Astrocyte of the cerebellum (primary cell): ENCODE data around the gene SLC41A3.
"Not testable (repeated sequence)": the region's sequence is repeated elsewhere in the genome, so short reads cannot be mapped to it uniquely, and the experiment has no call there.

Experiments used
- DNase-seq: peaks from one replicate; pipeline ENCODE4 v3.0.0-alpha.2; 2011; ENCODE audit warnings: low read depth
- H3K4me3 ChIP-seq: 2 replicates; pipeline ENCODE4 v1.5.1; 2011; ENCODE audit warnings: mild to moderate bottlenecking, low read depth, low read length, moderate library complexity
- in situ Hi-C: cut with HindIII; loops from 2 replicates; pipeline ENCODE4 v1.10.0; 2017; ENCODE audit warnings: low sequenced_read_pairs
- TF ChIP-seq, protein P1 (sequence below): IDR thresholded peaks from 2 replicates; pipeline ENCODE4 v1.5.1; 2012; ENCODE audit warnings: low read length, low read depth, moderate library complexity, mild to moderate bottlenecking; ENCODE audit errors: missing control alignments

SLC41A3 gene

DNA sequence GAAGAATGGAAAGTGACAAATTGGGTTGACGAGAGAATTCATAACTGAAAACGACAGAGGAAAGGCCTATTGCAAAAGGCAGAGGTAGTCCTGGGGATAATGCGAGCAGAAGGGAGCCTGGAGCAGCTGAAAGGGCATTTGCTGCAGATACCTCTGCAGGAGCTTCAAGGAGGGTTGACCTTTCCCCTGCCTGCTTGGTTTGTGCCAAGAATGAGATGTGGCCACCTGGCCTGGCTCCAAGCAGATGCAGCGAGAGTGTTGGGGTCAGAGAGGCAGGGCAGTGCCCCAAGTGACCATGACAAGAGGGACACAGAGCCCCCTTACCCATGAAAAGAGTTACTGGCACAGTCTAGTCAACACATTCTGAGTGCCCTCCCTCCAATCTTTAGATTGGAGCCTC lies 43.5 kb downstream of the SLC41A3 start:
- TF ChIP-seq, protein P1, sequence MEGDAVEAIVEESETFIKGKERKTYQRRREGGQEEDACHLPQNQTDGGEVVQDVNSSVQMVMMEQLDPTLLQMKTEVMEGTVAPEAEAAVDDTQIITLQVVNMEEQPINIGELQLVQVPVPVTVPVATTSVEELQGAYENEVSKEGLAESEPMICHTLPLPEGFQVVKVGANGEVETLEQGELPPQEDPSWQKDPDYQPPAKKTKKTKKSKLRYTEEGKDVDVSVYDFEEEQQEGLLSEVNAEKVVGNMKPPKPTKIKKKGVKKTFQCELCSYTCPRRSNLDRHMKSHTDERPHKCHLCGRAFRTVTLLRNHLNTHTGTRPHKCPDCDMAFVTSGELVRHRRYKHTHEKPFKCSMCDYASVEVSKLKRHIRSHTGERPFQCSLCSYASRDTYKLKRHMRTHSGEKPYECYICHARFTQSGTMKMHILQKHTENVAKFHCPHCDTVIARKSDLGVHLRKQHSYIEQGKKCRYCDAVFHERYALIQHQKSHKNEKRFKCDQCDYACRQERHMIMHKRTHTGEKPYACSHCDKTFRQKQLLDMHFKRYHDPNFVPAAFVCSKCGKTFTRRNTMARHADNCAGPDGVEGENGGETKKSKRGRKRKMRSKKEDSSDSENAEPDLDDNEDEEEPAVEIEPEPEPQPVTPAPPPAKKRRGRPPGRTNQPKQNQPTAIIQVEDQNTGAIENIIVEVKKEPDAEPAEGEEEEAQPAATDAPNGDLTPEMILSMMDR, result no peak
- DNase-seq, result no peak
- H3K4me3 ChIP-seq, result no peak overlapping the region
- in situ Hi-C loops, result no loop called here

DNA sequence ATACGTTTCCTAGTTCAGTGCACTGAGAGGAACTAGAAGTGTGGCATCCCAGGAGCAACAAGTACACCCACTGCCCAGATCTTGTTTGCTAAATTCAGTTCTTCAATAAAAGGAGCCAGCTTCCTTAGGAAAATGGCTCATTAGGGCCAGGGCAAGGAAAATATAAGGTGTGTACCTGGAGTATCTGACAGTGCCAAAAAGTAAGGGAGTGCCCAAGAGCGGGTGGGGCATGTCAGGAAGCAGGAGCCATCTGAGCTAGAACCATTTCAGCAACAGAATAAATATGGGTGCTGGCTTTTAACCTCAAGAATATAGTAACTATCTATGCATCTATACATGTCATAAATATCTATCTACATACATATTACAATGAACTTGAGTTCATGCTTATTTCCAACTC lies 44.1 kb downstream of the SLC41A3 start:
- DNase-seq, result no peak
- TF ChIP-seq, protein P1, result no peak
- in situ Hi-C loops, result no loop called here
- H3K4me3 ChIP-seq, result no peak overlapping the region

DNA sequence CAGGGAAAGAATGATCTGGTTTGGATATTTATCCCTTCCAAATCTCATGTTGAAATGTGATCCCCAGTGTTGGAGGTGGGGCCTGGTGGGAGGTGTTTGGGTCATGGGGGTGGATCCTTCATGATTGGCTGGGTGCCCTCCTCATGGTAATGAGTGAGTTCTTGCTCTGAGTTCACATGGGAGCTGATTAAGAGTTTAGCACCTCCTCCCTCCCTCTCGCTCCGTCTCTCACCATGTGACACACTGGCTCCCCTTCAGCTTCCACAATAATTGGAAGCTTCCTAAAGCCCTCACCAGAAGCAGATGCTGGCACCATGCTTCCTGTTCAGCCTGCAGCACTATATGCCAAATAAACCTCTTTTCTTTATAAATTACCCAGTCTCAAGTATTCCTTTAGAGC lies 45.1 kb downstream of the SLC41A3 start:
- DNase-seq, H3K4me3 ChIP-seq, in situ Hi-C loops: not testable (repeated sequence)

DNA sequence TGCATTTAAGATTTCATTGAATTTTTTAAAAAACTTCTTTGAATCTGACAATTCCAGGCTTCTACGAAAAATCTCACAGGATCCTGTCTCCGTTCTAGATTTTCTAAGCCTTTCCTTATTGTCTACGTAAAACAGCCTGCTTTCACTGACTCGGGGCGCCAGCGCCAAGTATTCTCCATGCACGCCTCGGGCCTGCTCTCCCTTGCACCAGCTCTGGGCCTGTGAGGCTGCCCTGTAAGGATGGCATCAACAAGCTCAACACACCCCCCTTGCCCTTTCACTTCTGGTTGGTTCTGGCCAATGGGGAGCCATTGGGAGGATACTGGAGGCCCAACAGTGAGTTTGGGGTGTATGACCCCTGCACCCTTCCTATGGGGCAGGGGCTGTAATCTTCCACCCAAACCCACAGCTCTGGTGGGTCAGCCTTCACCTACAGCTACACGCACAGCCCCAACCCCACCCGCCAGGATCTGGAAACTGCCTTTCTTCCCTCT lies 47.8 kb downstream of the SLC41A3 start:
- TF ChIP-seq, protein P1, result no peak
- in situ Hi-C loops, result no loop called here
- no peak overlapping the region for H3K4me3 ChIP-seq
- no peak for DNase-seq

DNA sequence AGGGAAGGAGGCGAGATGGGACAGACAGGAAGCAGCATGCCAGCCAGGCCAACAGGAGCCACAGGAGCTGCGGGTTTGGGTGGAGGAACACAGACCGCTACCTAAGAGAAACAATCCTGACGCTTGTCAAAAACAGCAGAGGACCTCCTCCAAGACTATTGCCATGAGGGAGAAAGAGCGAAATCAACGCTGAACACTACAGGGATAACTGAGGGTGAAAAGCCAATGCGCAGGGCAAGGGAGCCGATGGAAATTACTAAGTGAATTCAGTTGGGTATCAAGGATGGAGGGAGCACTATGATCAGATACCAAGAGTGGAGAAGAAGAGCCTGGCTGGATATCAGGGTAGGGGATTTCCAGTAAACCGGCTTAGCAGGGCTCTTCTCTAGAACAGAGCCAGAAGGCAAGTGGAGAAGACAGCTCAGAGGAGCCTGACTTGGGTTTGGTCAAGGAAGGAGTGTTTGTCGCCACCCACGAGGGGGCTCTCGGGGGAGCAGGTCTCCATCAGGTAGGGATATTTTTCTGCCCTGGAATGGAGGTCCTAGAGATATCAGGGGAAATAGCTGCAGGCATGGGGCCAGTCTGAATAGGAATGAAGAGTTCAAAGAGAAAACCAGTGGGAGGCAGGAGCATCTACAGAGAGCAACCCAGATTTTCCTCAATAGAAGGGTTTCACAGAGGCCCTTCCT lies 48.4 kb downstream of the SLC41A3 start:
- in situ Hi-C loops, result no loop called here
- H3K4me3 ChIP-seq, result no peak overlapping the region
- DNase-seq, result no peak
- TF ChIP-seq, protein P1, result no peak

DNA sequence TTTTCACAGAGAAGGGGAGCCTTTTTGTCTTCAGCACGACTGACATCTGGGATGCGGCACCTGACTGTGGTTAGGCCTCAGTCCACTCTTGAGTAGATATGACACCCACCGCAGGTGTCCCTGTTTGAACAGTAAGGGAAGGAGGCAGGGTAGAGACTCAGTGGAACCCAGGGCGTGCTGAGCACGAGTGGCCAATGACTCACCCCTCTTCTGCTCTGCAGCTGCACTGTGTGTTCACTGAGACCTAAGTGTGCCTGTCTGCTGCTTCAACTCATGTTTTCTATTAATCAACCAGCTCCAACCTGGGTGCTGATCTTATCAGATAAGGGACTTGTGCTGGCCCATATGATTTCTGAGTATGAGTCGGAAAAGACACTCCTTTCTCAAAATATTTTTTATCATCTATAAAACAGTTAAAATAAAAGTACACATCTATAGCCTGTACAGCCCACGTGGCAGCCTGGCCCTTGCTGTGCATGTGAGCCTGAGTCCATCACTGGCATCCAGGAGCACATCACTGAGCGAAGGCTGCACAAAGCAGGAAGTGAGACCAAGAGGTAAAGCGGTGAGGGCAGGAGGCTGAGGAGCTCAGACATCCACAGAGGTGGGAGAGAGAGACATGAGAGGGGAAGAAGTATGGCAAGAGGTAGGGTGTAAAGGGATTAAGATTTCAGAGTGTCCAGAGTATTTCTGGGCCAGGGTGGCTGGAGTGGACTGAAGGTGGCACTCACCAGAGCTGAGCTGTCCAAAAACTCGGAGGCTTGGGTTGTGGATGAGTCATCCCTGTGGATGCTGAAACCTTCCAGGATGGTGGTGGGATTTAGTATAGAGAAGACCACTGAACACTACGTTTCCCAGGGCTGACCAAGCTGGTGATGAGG lies 49.2 kb downstream of the SLC41A3 start:
- no peak for DNase-seq
- H3K4me3 ChIP-seq, result no peak overlapping the region
- TF ChIP-seq, protein P1, result no peak
- in situ Hi-C loops, result no loop called here

DNA sequence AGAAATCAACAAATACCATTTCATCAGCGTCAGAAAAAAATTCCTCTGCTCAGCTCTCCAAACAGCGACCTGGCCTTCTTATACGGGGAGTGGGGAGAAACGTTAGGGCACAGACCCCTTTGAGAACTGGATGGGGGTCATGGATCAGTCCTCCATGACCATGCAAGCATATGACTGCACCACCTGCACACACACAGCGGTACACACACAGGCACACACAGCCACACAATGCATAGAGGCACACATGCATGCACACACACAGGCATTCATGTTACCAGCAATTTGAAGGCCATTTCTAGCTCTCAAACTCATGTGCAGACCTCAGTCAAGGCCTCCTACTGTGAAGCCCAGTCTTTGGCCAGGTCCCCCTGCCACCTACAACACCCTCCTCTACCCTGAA lies 50.2 kb downstream of the SLC41A3 start:
- in situ Hi-C loops, result no loop called here
- H3K4me3 ChIP-seq, result no peak overlapping the region
- TF ChIP-seq, protein P1, result no peak
- DNase-seq, result no peak
